Heart right ventricle (tissue), 16 donors: ENCODE data around the gene PIP4K2A. TPM values are rescaled to one million over a fixed set of nuclear protein-coding genes. Genes with fewer than 3 reads are reported as not detected.

ENCODE experiments used
- ATAC-seq, 8 donors: fragments of 200-7000 bp; cut with Tn5 transposase; one replicate each; pipeline ENCODE4 v1.9.1; 2020; ENCODE audit warnings: mild to moderate bottlenecking in 8 of 8, moderate library complexity in 8 of 8, moderate number of reproducible peaks in 1 of 8
- DNase-seq, 2 donors: peaks; one replicate each; pipeline ENCODE4 v3.0.0-alpha.2; 2020
- H3K27ac ChIP-seq, 10 donors: fragments of 200-600 bp; sonication (generic) in 2 of 10; one replicate each; pipeline versions ENCODE4 v1.5.0 to v1.8.0; 2020 to 2022; ENCODE audit warnings: mild to moderate bottlenecking in 3 of 10
- H3K27me3 ChIP-seq, 7 donors: fragments of 200-600 bp; one replicate each; pipeline ENCODE4 v1.8.0; 2021 to 2022; ENCODE audit warnings: mild to moderate bottlenecking in 2 of 7
- H3K36me3 ChIP-seq, 9 donors: fragments of 200-600 bp; sonication (generic) in 1 of 9; one replicate each; pipeline versions ENCODE4 v1.5.0 to v1.8.0; 2020 to 2022; ENCODE audit warnings: mild to moderate bottlenecking in 2 of 9
- H3K4me1 ChIP-seq, 9 donors: fragments of 200-600 bp; sonication (generic) in 1 of 9; one replicate each; pipeline versions ENCODE4 v1.5.0 to v1.8.0; 2020 to 2022; ENCODE audit warnings: mild to moderate bottlenecking in 4 of 9
- H3K4me3 ChIP-seq, 10 donors: fragments of 200-600 bp; sonication (generic) in 2 of 10; one replicate each; pipeline versions ENCODE4 v1.5.0 to v1.8.0; 2020 to 2022; ENCODE audit warnings: mild to moderate bottlenecking in 7 of 10, moderate library complexity in 2 of 10
- H3K9me3 ChIP-seq, 11 donors: fragments of 200-600 bp in 10 of 11; sonication (generic) in 2 of 11; one replicate each; pipeline versions ENCODE4 v1.5.0 to v1.8.0; 2013 to 2022; ENCODE audit warnings: mild to moderate bottlenecking in 2 of 11, control low read depth in 1 of 11, moderate library complexity in 1 of 11
- WGBS, 2 donors: extraction: QIAGEN DNeasy Blood & Tissue Kit; methylation state at CpG; one replicate each; pipeline ENCODE4 v1.1.7; 2013; ENCODE audit warnings: inconsistent platforms in 1 of 2; 5-methylcytosine and 5-hydroxymethylcytosine counted together
- intact Hi-C, 10 donors: fragments of 100-400 bp; cut with DNase I; formaldehyde crosslinking; loops; one replicate each; pipeline versions ENCODE4 v1.11.1 to v1.14.2; 2022
- polyA plus RNA-seq, 2 donors: library from polyadenylated mRNA; stranded (reverse); fragments of 200-250 nt; gene quantifications; one replicate each; pipeline ENCODE4 v1.2.3, GENCODE V29; 2013
- total RNA-seq, 10 donors: library from RNA; stranded (reverse); fragmentation: NEBNext Ultra II Directional in 3 of 10; extraction: Animal tissue kit (Norgen Biotek cat#: 25700) in 3 of 10; gene quantifications; one replicate each; pipeline versions ENCODE4 v1.2.1 to v1.2.4, GENCODE V29; 2021 to 2023
- TF ChIP-seq, protein P1 (sequence below), 9 donors: fragments of 200-600 bp; sonication (generic) in 2 of 9; IDR thresholded peaks; one replicate each; pipeline versions ENCODE4 v1.5.0 to v1.8.0; 2021 to 2022; ENCODE audit warnings: antibody characterized with exemption in 9 of 9, mild to moderate bottlenecking in 5 of 9, moderate library complexity in 1 of 9
- donor health status: Arrhythmogenic right ventricular cardiomyopathy.
- donor health status: ischemic (EF 13 %, LVEDD 7.1; RV severe dilation, severe dysfunction).
- donor health status: healthy with polysubstance abuse.
- donor health status: DM: no; HTN: yes; CAD: no.
- donor health status: DM: no; HTN: no; CAD: no.
- donor health status: ischemic (EF 25% LVEDD 6.9; RV normal size, moderate dysfunction).
- donor health status: ischemic (EF 25% LVEDD 5.7; RV mildly dilated, moderate dysfunction).
- donor health status: healthy.
- donor health status: DM: yes; HTN: yes; CAD: no.
- donor health status: Ischemic cardiomyopathy.
- donor health status: ischemic (EF 35%, LVEDD 5.7; RV mildly dilated, moderate dysfunction).
- donor health status: nonischemic (EF 11% LVEDD 7.7; RV severe dilation, severe dysfunction).
- donor health status: DM: yes; HTN: yes; CAD: no.
- donor health status: PGD.
- donor health status: ischemic (EF 29% LVEDD 5.4; RV normal size, mild dysfunction).
- donor health status: nonischemic (EF 23%, LVEDD 6.1; RV moderate dilation, normal function).

PIP4K2A gene
- total and polyA plus RNA-seq, 12 donors, result 6.0 to 29.1 (median 13.3) TPM

DNA sequence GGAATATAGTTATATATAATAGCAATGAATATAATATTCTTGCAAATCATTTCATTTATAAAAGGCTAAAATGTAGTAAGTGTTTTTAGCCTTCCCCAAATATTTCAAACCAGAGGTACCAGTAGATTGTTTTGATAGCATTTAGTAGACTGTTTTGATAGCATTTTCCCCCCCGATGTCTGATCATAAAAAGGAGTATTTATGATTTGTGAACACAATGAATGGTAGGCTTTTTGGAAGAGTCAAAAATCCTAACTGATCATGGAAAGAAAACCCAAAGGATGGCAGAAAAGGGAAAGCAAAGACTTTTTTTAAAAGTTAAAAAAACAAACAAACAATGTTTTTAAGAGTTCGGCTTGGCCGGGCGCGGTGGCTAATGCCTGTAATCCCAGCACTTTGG lies 152.5 kb downstream of the PIP4K2A start:
- peaks cover 0 to 76% (median 0%) of the 10 kb centered on the region in 9 donors for H3K36me3 ChIP-seq
- H3K4me3 ChIP-seq, result no peak overlapping the region
- TF ChIP-seq, protein P1, sequence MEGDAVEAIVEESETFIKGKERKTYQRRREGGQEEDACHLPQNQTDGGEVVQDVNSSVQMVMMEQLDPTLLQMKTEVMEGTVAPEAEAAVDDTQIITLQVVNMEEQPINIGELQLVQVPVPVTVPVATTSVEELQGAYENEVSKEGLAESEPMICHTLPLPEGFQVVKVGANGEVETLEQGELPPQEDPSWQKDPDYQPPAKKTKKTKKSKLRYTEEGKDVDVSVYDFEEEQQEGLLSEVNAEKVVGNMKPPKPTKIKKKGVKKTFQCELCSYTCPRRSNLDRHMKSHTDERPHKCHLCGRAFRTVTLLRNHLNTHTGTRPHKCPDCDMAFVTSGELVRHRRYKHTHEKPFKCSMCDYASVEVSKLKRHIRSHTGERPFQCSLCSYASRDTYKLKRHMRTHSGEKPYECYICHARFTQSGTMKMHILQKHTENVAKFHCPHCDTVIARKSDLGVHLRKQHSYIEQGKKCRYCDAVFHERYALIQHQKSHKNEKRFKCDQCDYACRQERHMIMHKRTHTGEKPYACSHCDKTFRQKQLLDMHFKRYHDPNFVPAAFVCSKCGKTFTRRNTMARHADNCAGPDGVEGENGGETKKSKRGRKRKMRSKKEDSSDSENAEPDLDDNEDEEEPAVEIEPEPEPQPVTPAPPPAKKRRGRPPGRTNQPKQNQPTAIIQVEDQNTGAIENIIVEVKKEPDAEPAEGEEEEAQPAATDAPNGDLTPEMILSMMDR (IDR thresholded peaks at IDR 0.05), result no peak
- ATAC-seq, result no peak
- H3K4me1 ChIP-seq, result no peaks in the 10 kb centered on the region
- 96 to 99% methylated on average over 5 of the region's 5 CpGs for WGBS, 2 donors
- intact Hi-C loops, result loop anchor here in 4 of 10 donors (10.0 kb wide), 3 partner anchors 127 to 557 kb away; partner anchors contain the start of gene DNAJC1 (in 2 of the 4)
- H3K9me3 ChIP-seq, result no peaks in the 10 kb centered on the region
- no peak for DNase-seq
- no peaks in the 10 kb centered on the region for H3K27me3 ChIP-seq
- no peak overlapping the region for H3K27ac ChIP-seq

DNA sequence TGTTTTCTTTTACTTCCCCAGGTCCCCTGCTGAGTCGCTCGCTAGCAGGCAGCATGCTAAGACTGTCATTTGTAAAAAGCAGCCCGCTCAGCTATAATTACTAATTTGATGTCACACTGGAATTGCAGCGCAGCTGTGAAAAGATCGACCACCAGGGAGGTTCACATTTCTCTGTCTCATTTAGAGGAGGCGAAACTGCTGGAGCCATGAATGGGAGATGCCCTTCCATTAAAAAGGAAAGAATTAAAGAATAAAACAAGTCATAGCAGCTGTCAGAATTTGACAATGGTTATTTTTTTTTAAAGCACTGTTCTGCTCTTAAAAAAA lies 153.5 kb downstream of the PIP4K2A start:
- Histone ChIP-seq H3K4me1 (no peaks in the 10 kb centered on the region), H3K27ac (no peak overlapping the region), H3K4me3 (no peak overlapping the region), H3K9me3 (no peaks in the 10 kb centered on the region), H3K36me3 (peaks cover 0 to 66% (median 0%) of the 10 kb centered on the region in 9 donors), H3K27me3 (no peaks in the 10 kb centered on the region)
- TF ChIP-seq, protein P1 (IDR thresholded peaks at IDR 0.05), result no peak
- intact Hi-C loops, result loop anchor here in 4 of 10 donors (10.0 kb wide), 3 partner anchors 126 to 556 kb away; partner anchors contain the start of gene DNAJC1 (in 2 of the 4)
- WGBS, 2 donors, result 89 to 94% methylated on average over 6 of the region's 6 CpGs
- DNase-seq, result no peak
- no peak for ATAC-seq

DNA sequence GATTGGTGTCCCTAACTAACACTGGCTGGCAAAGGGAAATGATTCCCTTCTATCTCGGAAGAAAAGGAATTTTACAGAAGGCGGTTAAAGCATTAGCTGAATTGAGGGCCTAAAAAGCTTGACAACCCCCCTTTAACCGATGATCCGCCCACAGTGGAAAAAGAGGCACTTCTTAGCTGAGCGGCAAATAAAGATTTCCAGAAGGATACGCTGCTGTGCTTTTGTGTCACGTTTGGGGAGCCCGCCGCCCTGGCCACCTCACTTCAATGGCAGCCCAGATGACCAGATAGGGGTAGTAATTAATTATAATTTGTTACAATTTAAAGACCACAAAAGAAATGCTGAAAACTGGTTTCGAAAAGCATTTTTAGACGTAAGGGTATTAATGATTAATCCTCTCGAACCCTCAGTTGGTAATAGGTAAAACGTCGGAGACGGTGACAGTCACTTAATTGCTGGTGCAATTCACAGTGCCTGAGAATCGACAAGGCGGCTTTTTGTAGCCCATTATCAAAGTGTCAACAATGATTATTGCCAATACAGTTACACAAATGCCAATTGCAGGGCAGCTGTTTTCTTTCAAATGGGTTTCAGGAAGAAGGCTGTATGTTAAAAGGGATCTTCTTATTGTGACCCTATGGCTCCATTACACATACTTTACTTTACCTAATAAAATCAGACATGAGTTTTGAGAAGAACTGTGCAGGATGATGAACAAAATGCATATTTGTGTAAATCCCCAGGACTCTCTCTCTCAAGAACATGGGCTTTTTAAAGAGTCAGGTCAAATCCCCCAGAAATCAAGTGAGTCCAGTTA lies 154.1 kb downstream of the PIP4K2A start:
- peaks cover 0 to 64% (median 0%) of the 10 kb centered on the region in 9 donors for H3K36me3 ChIP-seq
- DNase-seq (no peak), ATAC-seq (no peak)
- TF ChIP-seq, protein P1 (IDR thresholded peaks at IDR 0.05), result no peak
- H3K27ac ChIP-seq, result no peak overlapping the region
- WGBS, 2 donors, result 94 to 95% methylated on average over 17 of the region's 17 CpGs
- intact Hi-C loops, result loop anchor here in 4 of 10 donors (10.0 kb wide), 3 partner anchors 126 to 556 kb away; partner anchors contain the start of gene DNAJC1 (in 2 of the 4)
- H3K4me3 ChIP-seq, result no peak overlapping the region
- no peaks in the 10 kb centered on the region for H3K4me1 ChIP-seq
- no peaks in the 10 kb centered on the region for H3K9me3 ChIP-seq
- H3K27me3 ChIP-seq, result no peaks in the 10 kb centered on the region

DNA sequence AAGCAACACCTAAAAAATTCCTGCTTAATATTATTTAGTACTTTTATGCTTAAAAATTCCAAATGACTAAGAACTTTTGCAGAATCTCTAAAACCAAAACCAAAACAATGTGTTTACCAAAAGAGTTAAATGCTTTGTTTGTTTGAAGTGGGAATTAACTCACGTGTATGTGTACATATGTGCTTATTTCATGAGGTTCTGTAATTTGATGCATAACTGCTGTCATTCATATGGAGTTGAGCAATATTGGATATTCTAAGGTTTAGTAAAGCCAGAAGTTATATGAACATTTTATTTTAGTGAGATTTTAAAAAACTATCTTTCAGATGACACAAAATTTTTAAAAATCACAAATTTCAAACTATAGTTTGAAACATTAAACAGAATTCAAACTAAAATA lies 157.1 kb downstream of the PIP4K2A start:
- H3K27ac ChIP-seq, result no peak overlapping the region
- intact Hi-C loops, result loop anchor here in 1 of 10 donors (10.0 kb wide), 1 partner anchor 113 kb away; no protein-coding TSS in a partner anchor
- H3K4me3 ChIP-seq, result no peak overlapping the region
- 81 to 84% methylated on average over 1 of the region's 1 CpG for WGBS, 2 donors
- DNase-seq (no peak), ATAC-seq (no peak)
- peaks cover 0 to 19% (median 5%) of the 10 kb centered on the region in 9 donors for H3K4me1 ChIP-seq
- H3K36me3 ChIP-seq, result peaks cover 0 to 53% (median 0%) of the 10 kb centered on the region in 9 donors
- H3K27me3 ChIP-seq, result no peaks in the 10 kb centered on the region
- TF ChIP-seq, protein P1 (IDR thresholded peaks at IDR 0.05), result no peak
- H3K9me3 ChIP-seq, result no peaks in the 10 kb centered on the region
